A549 (cell line): ENCODE measurements around the gene PREPL. TPM values are rescaled to one million over a fixed set of nuclear protein-coding genes. Genes with fewer than 3 reads are reported as not detected.

Experiments
- ATAC-seq, 2 experiments: fragments of 200-7000 bp in 1 of 2; fragments of >200 bp in 1 of 2; cut with Nextera tagmentation in 1 of 2; cut with Tn5 transposase in 1 of 2; 3 replicates each; pipeline versions ENCODE4 v1.8.0 to v1.9.1; 2018 to 2020; ENCODE audit warnings: mild to moderate bottlenecking in 1 of 2, moderate library complexity in 1 of 2
- CTCF ChIA-PET: fragments of 300-600 bp; sonication (Branson Sonifier 250); formaldehyde crosslinking; extraction: SDS; loops from one replicate; lab custom pipeline; 2021; ENCODE audit warnings: antibody characterized with exemption, inconsistent platforms; lab: Yijun Ruan, JAX
- POLR2A ChIA-PET: fragments of 350-600 bp; formaldehyde crosslinking; extraction: SDS; loops from one replicate; lab custom pipeline; 2021; ENCODE audit warnings: antibody characterized with exemption, inconsistent platforms; lab: Yijun Ruan, JAX
- DNase-seq, 2 experiments: peaks; one replicate each; pipeline versions ENCODE4 v3.0.0 to v3.0.0-alpha.2; 2011 to 2016; ENCODE audit warnings: low read depth in 1 of 2, low spot score in 1 of 2
- FAIRE-seq: peaks from 2 replicates; lab custom pipeline; 2011; peaks lifted over from hg19 to GRCh38; lab: Jason Lieb, UNC
- H3K27ac ChIP-seq, 2 experiments: fragments of >200 bp; sonication (Bioruptor Twin); formaldehyde crosslinking; 3 replicates each; pipeline ENCODE4 v1.5.1; 2016 to 2017
- H3K4me1 ChIP-seq: fragments of >200 bp; sonication (Bioruptor Twin); formaldehyde crosslinking; 3 replicates; pipeline ENCODE4 v1.6.1; 2016
- H3K4me2 ChIP-seq: fragments of >200 bp; sonication (Bioruptor Twin); formaldehyde crosslinking; 3 replicates; pipeline ENCODE4 v1.6.1; 2016
- H3K4me3 ChIP-seq: fragments of >200 bp; sonication (Bioruptor Twin); formaldehyde crosslinking; 3 replicates; pipeline ENCODE4 v1.5.1; 2016
- H3K9me3 ChIP-seq: fragments of >200 bp; sonication (Bioruptor Twin); formaldehyde crosslinking; 3 replicates; pipeline ENCODE4 v1.6.1; 2016
- CHD2 ChIP-seq: fragments of 150-350 bp; IDR thresholded peaks from 2 replicates; pipeline ENCODE4 v1.6.1; 2014; ENCODE audit warnings: low read length; ENCODE audit not compliant: partially characterized antibody
- CHD4 ChIP-seq: fragments of 200-600 bp; sonication (generic); IDR thresholded peaks from 2 replicates; pipeline ENCODE4 v1.6.1; 2016; ENCODE audit warnings: antibody characterized with exemption, mild to moderate bottlenecking, borderline replicate concordance
- EHF ChIP-seq: fragments of 250-450 bp; sonication (Bioruptor Pico); IDR thresholded peaks from 2 replicates; pipeline ENCODE4 v1.5.0; 2020; ENCODE audit warnings: mild to moderate bottlenecking
- FOXS1 ChIP-seq: fragments of 250-450 bp; sonication (Bioruptor Pico); IDR thresholded peaks from 2 replicates; pipeline ENCODE4 v1.5.0; 2020; ENCODE audit warnings: mild to moderate bottlenecking, moderate library complexity
- HEYL ChIP-seq: fragments of 250-450 bp; sonication (Bioruptor Pico); IDR thresholded peaks from 2 replicates; pipeline ENCODE4 v1.8.0; 2021; ENCODE audit warnings: mild to moderate bottlenecking, moderate library complexity
- HOXA7 ChIP-seq: fragments of 250-450 bp; sonication (Bioruptor Pico); IDR thresholded peaks from 2 replicates; pipeline ENCODE4 v1.5.0; 2020; ENCODE audit warnings: mild to moderate bottlenecking, moderate library complexity
- HOXB5 ChIP-seq: fragments of 250-450 bp; sonication (Bioruptor Pico); IDR thresholded peaks from 2 replicates; pipeline ENCODE4 v1.5.0; 2020; ENCODE audit warnings: mild to moderate bottlenecking, moderate library complexity
- JUN ChIP-seq, 2 experiments: fragments of >200 bp; sonication (Bioruptor Twin); formaldehyde crosslinking; IDR thresholded peaks; 2 replicates in 1 of 2; 3 replicates in 1 of 2; pipeline ENCODE4 v1.6.1; 2016 to 2017
- JUNB ChIP-seq: fragments of >200 bp; sonication (Bioruptor Twin); formaldehyde crosslinking; IDR thresholded peaks from 2 replicates; pipeline ENCODE4 v1.6.1; 2016
- MAFK ChIP-seq: fragments of 450-650 bp; IDR thresholded peaks from 2 replicates; pipeline ENCODE4 v1.6.1; 2014; ENCODE audit not compliant: partially characterized antibody
- NFE2L2 ChIP-seq: fragments of 150-350 bp; conservative IDR thresholded peaks from 2 replicates; pipeline ENCODE4 v1.6.1; 2014; ENCODE audit warnings: low read length
- NPAS2 ChIP-seq: fragments of 250-450 bp; sonication (Bioruptor Pico); IDR thresholded peaks from 2 replicates; pipeline ENCODE4 v1.8.0; 2022; ENCODE audit warnings: mild to moderate bottlenecking, moderate library complexity, borderline replicate concordance
- NR3C1 ChIP-seq: fragments of >200 bp; sonication (Bioruptor Twin); formaldehyde crosslinking; IDR thresholded peaks from 3 replicates; pipeline ENCODE4 v1.6.1; 2017
- POLR2A ChIP-seq: IDR thresholded peaks from 2 replicates; pipeline ENCODE4 v1.6.1; 2012; ENCODE audit warnings: mild to moderate bottlenecking, low read length
- RAD21 ChIP-seq, 2 experiments: fragments of >200 bp in 1 of 2; sonication (Bioruptor Twin) in 1 of 2; formaldehyde crosslinking in 1 of 2; IDR thresholded peaks in 1 of 2; conservative IDR thresholded peaks in 1 of 2; 2 replicates in 1 of 2; 3 replicates in 1 of 2; pipeline ENCODE4 v1.6.1; 2012 to 2018; ENCODE audit warnings: inconsistent platforms in 1 of 2
- RARB ChIP-seq: fragments of 250-450 bp; sonication (Bioruptor Pico); IDR thresholded peaks from 2 replicates; pipeline ENCODE4 v1.8.0; 2021; ENCODE audit warnings: mild to moderate bottlenecking, moderate library complexity
- RFX5 ChIP-seq: fragments of 450-650 bp; IDR thresholded peaks from 2 replicates; pipeline ENCODE4 v1.7.1; 2014; ENCODE audit warnings: antibody characterized with exemption, mild to moderate bottlenecking, moderate library complexity
- ZFP36 ChIP-seq: fragments of 450-650 bp; IDR thresholded peaks from 2 replicates; pipeline ENCODE4 v1.6.1; 2014; ENCODE audit warnings: borderline replicate concordance; ENCODE audit not compliant: partially characterized antibody
- WGBS: methylation state at CpG from one replicate; pipeline ENCODE4 v1.1.6; 2017; ENCODE audit errors: missing lambda C conversion rate; 5-methylcytosine and 5-hydroxymethylcytosine counted together
- polyA plus RNA-seq, 4 experiments: library from polyadenylated mRNA; depleted of rRNA in 3 of 4; stranded (reverse); fragments of >200 nt; fragmentation: RNase III in 1 of 4; extraction: RNeasy Plus Mini Kit Qiagen cat#74134 plus additional on column Dnase treatment in 1 of 4; gene quantifications; 2 replicates in 3 of 4; 3 replicates in 1 of 4; pipeline ENCODE4 v1.2.3, GENCODE V29; 2011 to 2017
- TF ChIP-seq, protein P1 (sequence below): fragments of >200 bp; sonication (Bioruptor Twin); formaldehyde crosslinking; IDR thresholded peaks from 3 replicates; pipeline ENCODE4 v1.6.1; 2016
- TF ChIP-seq, protein P2 (sequence below): IDR thresholded peaks from 2 replicates; pipeline ENCODE4 v1.6.1; 2012; ENCODE audit warnings: low read depth, borderline replicate concordance
- TF ChIP-seq, protein P3 (sequence below): IDR thresholded peaks from 2 replicates; pipeline ENCODE4 v1.6.1; 2012
- TF ChIP-seq, protein P4 (sequence below): fragments of 150-350 bp; IDR thresholded peaks from 2 replicates; pipeline ENCODE4 v1.6.1; 2014; ENCODE audit warnings: low read depth, mild to moderate bottlenecking, low read length
- TF ChIP-seq, protein P5 (sequence below): fragments of 250-450 bp; sonication (Bioruptor Pico); IDR thresholded peaks from 2 replicates; pipeline ENCODE4 v1.5.0; 2021; ENCODE audit warnings: mild to moderate bottlenecking, moderate library complexity, borderline replicate concordance
- TF ChIP-seq, protein P6 (sequence below): fragments of >200 bp; sonication (Bioruptor Twin); formaldehyde crosslinking; IDR thresholded peaks from 3 replicates; pipeline ENCODE4 v1.5.1; 2016

PREPL gene
- polyA plus RNA-seq, 2 of the 4 experiments (the other 2 are of a cell fraction), result 28.7 to 92.7 TPM

DNA sequence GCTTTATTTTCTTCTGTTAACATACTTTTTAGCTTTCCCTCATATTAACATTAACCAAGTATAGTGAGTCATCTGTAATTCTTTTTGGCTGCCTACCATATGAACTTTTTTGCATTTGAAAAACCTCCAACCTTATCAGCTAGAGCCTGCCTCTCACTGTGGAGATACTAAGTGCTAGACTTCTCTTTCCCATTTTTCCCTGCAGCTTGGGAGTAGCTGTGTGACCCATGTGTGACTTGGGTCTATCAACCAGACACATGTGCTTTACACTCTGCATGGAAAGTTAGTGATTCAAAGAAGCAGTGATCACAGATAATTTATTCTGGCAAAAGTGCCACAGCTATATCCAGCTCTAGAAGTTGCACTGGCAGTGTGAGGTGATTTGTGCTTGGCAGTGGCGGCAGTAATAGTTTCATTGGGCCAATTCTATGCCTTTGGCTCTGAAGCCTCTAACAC, 36.3 kb downstream of the PREPL start (continued):
- TF ChIP-seq, protein P1, sequence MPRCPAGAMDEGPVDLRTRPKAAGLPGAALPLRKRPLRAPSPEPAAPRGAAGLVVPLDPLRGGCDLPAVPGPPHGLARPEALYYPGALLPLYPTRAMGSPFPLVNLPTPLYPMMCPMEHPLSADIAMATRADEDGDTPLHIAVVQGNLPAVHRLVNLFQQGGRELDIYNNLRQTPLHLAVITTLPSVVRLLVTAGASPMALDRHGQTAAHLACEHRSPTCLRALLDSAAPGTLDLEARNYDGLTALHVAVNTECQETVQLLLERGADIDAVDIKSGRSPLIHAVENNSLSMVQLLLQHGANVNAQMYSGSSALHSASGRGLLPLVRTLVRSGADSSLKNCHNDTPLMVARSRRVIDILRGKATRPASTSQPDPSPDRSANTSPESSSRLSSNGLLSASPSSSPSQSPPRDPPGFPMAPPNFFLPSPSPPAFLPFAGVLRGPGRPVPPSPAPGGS, result no peak
- no peak for TF ChIP-seq RFX5
- no peak for TF ChIP-seq HEYL (CRISPR knock-in tag)
- no peak for TF ChIP-seq HOXA7 (CRISPR knock-in tag)

DNA sequence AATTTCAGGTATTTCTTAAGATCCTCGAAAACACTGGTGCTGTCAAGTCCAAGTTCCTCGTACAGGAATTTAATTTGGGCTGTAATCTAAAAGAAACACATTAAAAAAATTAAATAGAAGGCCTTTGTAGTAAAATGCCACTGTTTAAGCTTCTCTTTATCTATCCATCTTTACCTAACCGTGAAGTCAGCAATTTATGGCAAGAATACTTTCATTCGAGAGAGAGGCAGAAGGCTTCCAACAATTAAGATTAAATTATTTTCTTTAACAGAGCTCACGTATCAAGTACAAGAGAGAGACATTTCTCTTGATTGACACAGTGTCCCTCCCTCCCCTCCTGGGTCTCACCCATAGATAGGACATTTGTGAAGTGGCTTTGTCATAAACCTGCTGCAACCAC, 39.9 kb downstream of the PREPL start:
- no peak overlapping the region for H3K4me2 ChIP-seq
- TF ChIP-seq RARB (CRISPR knock-in tag) (no peak), CHD4 (no peak), CHD2 (no peak), MAFK (peak; percentile 46), JUNB (no peak)
- TF ChIP-seq, protein P2, sequence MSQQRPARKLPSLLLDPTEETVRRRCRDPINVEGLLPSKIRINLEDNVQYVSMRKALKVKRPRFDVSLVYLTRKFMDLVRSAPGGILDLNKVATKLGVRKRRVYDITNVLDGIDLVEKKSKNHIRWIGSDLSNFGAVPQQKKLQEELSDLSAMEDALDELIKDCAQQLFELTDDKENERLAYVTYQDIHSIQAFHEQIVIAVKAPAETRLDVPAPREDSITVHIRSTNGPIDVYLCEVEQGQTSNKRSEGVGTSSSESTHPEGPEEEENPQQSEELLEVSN, result no peak
- TF ChIP-seq, protein P3, sequence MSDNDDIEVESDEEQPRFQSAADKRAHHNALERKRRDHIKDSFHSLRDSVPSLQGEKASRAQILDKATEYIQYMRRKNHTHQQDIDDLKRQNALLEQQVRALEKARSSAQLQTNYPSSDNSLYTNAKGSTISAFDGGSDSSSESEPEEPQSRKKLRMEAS, result no peak
- FAIRE-seq, result no peak
- ChIA-PET POLR2A (no interaction called here), CTCF (interaction anchor here (0.9 to 1.3 kb wide), 3 partner anchors 23 to 30 kb away, joined by 3 to 4 read pairs (median 4); no protein-coding TSS in a partner anchor)
- no peak for ATAC-seq
- DNase-seq, result no peak
- H3K9me3 ChIP-seq, result no peaks in the 10 kb centered on the region
- no peak overlapping the region for H3K27ac ChIP-seq
- WGBS, result 90% methylated on average over 5 of the region's 5 CpGs
- no peak overlapping the region for H3K4me3 ChIP-seq
- H3K4me1 ChIP-seq, result peaks cover 12% of the 10 kb centered on the region

DNA sequence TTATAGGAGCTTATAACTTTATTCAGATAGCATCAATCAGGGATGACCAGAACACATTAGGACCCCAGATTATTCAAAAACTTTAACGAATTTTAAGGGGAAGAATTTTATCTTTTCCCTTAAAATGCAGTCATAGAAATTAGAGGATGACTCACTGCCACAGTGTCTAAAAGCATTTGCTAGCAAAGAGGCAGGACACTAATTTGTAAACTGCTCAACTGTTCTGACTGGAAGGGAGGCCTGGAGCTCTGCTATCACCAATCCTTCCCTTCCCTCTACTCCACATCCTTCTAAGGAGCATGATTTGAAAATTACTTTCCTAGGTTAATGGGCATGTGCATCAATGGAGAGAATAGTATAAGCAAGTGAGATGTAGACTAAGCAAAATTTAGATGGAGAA, 40.5 kb downstream of the PREPL start:
- DNase-seq (no peak), FAIRE-seq (no peak), ATAC-seq (no peak)
- H3K9me3 ChIP-seq, result no peaks in the 10 kb centered on the region
- TF ChIP-seq FOXS1 (CRISPR knock-in tag) (no peak), NPAS2 (no peak), HEYL (CRISPR knock-in tag) (no peak), ZFP36 (no peak), POLR2A (no peak), MAFK (no peak), NR3C1 (no peak), EHF (no peak)
- TF ChIP-seq, protein P4, sequence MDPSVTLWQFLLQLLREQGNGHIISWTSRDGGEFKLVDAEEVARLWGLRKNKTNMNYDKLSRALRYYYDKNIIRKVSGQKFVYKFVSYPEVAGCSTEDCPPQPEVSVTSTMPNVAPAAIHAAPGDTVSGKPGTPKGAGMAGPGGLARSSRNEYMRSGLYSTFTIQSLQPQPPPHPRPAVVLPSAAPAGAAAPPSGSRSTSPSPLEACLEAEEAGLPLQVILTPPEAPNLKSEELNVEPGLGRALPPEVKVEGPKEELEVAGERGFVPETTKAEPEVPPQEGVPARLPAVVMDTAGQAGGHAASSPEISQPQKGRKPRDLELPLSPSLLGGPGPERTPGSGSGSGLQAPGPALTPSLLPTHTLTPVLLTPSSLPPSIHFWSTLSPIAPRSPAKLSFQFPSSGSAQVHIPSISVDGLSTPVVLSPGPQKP, result no peak
- CTCF ChIA-PET, result interaction anchor here (0.9 to 1.3 kb wide), 4 partner anchors 23 to 277 kb away, joined by 3 to 4 read pairs (median 4); no protein-coding TSS in a partner anchor
- POLR2A ChIA-PET, result no interaction called here
- WGBS, result 24% methylated on average over 1 of the region's 1 CpG
- H3K4me3 ChIP-seq, result no peak overlapping the region
- H3K27ac ChIP-seq, result no peak overlapping the region
- no peak overlapping the region for H3K4me2 ChIP-seq
- peaks cover 12% of the 10 kb centered on the region for H3K4me1 ChIP-seq

DNA sequence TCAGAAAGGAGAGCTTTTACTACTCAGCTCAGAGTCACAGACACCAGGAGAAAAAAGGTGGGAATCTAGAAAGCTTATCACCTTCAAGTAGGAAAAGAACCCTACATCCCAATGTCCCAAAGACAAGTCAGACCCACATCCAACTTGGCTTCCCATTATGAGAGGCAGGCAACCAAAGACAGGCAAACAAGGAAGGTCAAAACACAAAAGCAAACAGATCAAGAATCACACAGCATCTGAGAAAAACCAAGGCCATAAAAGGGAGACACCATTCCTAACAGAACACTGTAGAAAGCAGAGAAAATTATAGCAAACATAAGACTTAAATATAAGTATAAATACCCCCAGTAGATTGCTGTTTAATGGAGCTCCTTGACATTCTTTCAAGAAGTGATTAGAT, 45.3 kb downstream of the PREPL start:
- Histone ChIP-seq H3K27ac (no peak overlapping the region), H3K4me3 (no peak overlapping the region), H3K9me3 (peaks cover 19% of the 10 kb centered on the region), H3K4me2 (no peak overlapping the region), H3K4me1 (no peaks in the 10 kb centered on the region)
- ChIA-PET CTCF (interaction anchor here (0.9 to 3.1 kb wide), 3 partner anchors 27 to 272 kb away, joined by 3 to 11 read pairs (median 5); no protein-coding TSS in a partner anchor), POLR2A (interaction anchor here (0.5 to 0.6 kb wide), 2 partner anchors 42 to 96 kb away, joined by 3 to 5 read pairs; no protein-coding TSS in a partner anchor)
- DNase-seq (no peak), FAIRE-seq (no peak), ATAC-seq (no peak)
- TF ChIP-seq JUN (IDR thresholded peaks at IDR 0.05), result no peak
- TF ChIP-seq HOXB5 (CRISPR knock-in tag), result no peak
- TF ChIP-seq, protein P5, sequence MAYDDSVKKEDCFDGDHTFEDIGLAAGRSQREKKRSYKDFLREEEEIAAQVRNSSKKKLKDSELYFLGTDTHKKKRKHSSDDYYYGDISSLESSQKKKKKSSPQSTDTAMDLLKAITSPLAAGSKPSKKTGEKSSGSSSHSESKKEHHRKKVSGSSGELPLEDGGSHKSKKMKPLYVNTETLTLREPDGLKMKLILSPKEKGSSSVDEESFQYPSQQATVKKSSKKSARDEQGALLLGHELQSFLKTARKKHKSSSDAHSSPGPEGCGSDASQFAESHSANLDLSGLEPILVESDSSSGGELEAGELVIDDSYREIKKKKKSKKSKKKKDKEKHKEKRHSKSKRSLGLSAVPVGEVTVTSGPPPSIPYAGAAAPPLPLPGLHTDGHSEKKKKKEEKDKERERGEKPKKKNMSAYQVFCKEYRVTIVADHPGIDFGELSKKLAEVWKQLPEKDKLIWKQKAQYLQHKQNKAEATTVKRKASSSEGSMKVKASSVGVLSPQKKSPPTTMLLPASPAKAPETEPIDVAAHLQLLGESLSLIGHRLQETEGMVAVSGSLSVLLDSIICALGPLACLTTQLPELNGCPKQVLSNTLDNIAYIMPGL (CRISPR knock-in tag), result no peak
- TF ChIP-seq NFE2L2, result no peak
- TF ChIP-seq, protein P6, sequence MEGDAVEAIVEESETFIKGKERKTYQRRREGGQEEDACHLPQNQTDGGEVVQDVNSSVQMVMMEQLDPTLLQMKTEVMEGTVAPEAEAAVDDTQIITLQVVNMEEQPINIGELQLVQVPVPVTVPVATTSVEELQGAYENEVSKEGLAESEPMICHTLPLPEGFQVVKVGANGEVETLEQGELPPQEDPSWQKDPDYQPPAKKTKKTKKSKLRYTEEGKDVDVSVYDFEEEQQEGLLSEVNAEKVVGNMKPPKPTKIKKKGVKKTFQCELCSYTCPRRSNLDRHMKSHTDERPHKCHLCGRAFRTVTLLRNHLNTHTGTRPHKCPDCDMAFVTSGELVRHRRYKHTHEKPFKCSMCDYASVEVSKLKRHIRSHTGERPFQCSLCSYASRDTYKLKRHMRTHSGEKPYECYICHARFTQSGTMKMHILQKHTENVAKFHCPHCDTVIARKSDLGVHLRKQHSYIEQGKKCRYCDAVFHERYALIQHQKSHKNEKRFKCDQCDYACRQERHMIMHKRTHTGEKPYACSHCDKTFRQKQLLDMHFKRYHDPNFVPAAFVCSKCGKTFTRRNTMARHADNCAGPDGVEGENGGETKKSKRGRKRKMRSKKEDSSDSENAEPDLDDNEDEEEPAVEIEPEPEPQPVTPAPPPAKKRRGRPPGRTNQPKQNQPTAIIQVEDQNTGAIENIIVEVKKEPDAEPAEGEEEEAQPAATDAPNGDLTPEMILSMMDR, result no peak
- TF ChIP-seq RAD21 (conservative IDR thresholded peaks at IDR 0.05 in 1 of 2, IDR thresholded peaks at IDR 0.05 in 1 of 2), result no peak
- TF ChIP-seq, all 56 proteins: peak for 0
